Esophagus squamous epithelium (tissue), 4 donors: Measurements from ENCODE around the gene TRIM17.

Experiments
- POLR2A ChIP-seq, 4 donors: fragments of 450-650 bp; IDR thresholded peaks; one replicate each; pipeline ENCODE4 v1.6.1; 2017; ENCODE audit warnings: antibody characterized with exemption in 4 of 4, mild to moderate bottlenecking in 4 of 4, moderate library complexity in 3 of 4
- TF ChIP-seq, protein P1 (sequence below), 6 experiments: fragments of 450-650 bp in 4 of 6; fragments of 200-600 bp in 2 of 6; sonication (generic) in 2 of 6; IDR thresholded peaks; one replicate each; pipeline ENCODE4 v1.5.1; 2016 to 2019; ENCODE audit warnings: antibody characterized with exemption in 6 of 6, mild to moderate bottlenecking in 4 of 6, moderate library complexity in 4 of 6

DNA sequence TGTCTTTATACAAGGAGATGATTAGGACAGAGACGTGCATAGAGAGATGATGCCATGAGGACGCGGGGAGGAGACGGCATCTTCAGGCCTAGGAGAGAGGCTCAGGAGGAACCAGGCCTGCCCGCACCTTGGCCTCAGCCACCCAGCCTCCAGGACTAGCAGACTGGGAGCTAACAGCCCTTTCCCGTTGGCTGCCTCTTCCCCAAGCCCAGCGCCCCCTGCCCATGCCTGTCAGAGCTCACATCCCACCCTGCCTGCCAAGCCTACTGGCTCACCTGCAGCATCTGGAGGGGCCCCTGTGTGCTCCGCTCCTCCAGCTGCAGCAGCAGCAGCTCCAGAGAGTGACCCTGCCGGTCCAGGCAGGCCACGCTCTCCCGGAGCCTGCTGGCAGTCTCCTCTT, 6.0 kb downstream of the TRIM17 start:
- TF ChIP-seq, protein P1, sequence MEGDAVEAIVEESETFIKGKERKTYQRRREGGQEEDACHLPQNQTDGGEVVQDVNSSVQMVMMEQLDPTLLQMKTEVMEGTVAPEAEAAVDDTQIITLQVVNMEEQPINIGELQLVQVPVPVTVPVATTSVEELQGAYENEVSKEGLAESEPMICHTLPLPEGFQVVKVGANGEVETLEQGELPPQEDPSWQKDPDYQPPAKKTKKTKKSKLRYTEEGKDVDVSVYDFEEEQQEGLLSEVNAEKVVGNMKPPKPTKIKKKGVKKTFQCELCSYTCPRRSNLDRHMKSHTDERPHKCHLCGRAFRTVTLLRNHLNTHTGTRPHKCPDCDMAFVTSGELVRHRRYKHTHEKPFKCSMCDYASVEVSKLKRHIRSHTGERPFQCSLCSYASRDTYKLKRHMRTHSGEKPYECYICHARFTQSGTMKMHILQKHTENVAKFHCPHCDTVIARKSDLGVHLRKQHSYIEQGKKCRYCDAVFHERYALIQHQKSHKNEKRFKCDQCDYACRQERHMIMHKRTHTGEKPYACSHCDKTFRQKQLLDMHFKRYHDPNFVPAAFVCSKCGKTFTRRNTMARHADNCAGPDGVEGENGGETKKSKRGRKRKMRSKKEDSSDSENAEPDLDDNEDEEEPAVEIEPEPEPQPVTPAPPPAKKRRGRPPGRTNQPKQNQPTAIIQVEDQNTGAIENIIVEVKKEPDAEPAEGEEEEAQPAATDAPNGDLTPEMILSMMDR (IDR thresholded peaks at IDR 0.05): no peak
- no peak for TF ChIP-seq POLR2A (IDR thresholded peaks at IDR 0.05)
